HEK293T (cell line): ENCODE data around the gene ADNP.

Source experiments
- FOXA1 ChIP-seq: fragments of 450-650 bp; IDR thresholded peaks from 2 replicates; pipeline ENCODE4 v1.6.1; 2016; ENCODE audit warnings: mild to moderate bottlenecking
- L3MBTL2 ChIP-seq: fragments of 450-650 bp; conservative IDR thresholded peaks from 2 replicates; pipeline ENCODE4 v1.6.1; 2016; ENCODE audit warnings: mild to moderate bottlenecking
- TARDBP ChIP-seq: fragments of 450-650 bp; IDR thresholded peaks from 2 replicates; pipeline ENCODE4 v1.6.1; 2016

- TF ChIP-seq FOXA1 (no peak), TARDBP (no peak), L3MBTL2 (no peak)
Measured at GRCh38 chr20:50895111-50895830, 36.0 kb downstream of the ADNP start.
